Upper lobe of right lung (tissue), 1 donor: ENCODE results near the gene APOD. TPM values are rescaled to one million over a fixed set of nuclear protein-coding genes. Genes with fewer than 3 reads are reported as not detected.
A peak's percentile ranks its signal among the peaks of the same experiment; 100 is the strongest.

ENCODE experiments used
- ATAC-seq: fragments of 200-7000 bp; cut with Tn5 transposase; one replicate; pipeline ENCODE4 v1.9.1; 2020; ENCODE audit warnings: mild to moderate bottlenecking, moderate library complexity
- DNase-seq: peaks from one replicate; pipeline ENCODE4 v3.0.0-alpha.2; 2020
- H3K27ac ChIP-seq: fragments of 200-600 bp; one replicate; pipeline ENCODE4 v1.8.0; 2022
- H3K27me3 ChIP-seq: fragments of 200-600 bp; one replicate; pipeline ENCODE4 v1.8.0; 2022; ENCODE audit warnings: mild to moderate bottlenecking
- H3K36me3 ChIP-seq: fragments of 200-600 bp; one replicate; pipeline ENCODE4 v1.8.0; 2022
- H3K4me1 ChIP-seq: fragments of 200-600 bp; one replicate; pipeline ENCODE4 v1.8.0; 2022
- H3K4me3 ChIP-seq: fragments of 200-600 bp; one replicate; pipeline ENCODE4 v1.8.0; 2022; ENCODE audit warnings: mild to moderate bottlenecking
- H3K9me3 ChIP-seq: fragments of 200-600 bp; one replicate; pipeline ENCODE4 v1.8.0; 2022
- CTCF ChIP-seq: fragments of 200-600 bp; IDR thresholded peaks from one replicate; pipeline ENCODE4 v1.8.0; 2022; ENCODE audit warnings: antibody characterized with exemption
- intact Hi-C: fragments of 100-400 bp; cut with DNase I; formaldehyde crosslinking; loops from one replicate; pipeline ENCODE4 v1.11.0; 2022
- total RNA-seq: library from RNA; stranded (reverse); fragmentation: NEBNext Ultra II Directional; extraction: Animal tissue kit (Norgen Biotek cat#: 25700); gene quantifications from one replicate; pipeline ENCODE4 v1.2.1, GENCODE V29; 2021
- donor health status: DM: no; HTN: yes; CAD: no; lungs with severe emphysema.

Gene APOD
- total RNA-seq, 1 donor from 2014 or later = 59.4 TPM

- Histone ChIP-seq H3K36me3 (no peaks in the 10 kb centered on the region), H3K4me3 (no peak overlapping the region), H3K9me3 (no peaks in the 10 kb centered on the region), H3K27me3 (no peaks in the 10 kb centered on the region), H3K27ac (no peak overlapping the region), H3K4me1 (peaks cover 28% of the 10 kb centered on the region)
- no peak for TF ChIP-seq CTCF
- no peak for ATAC-seq
- intact Hi-C loops = no loop called here
- no peak for DNase-seq
Observed at GRCh38 chr3:195548501-195548900, 35.2 kb downstream of the APOD start.

- no peaks in the 10 kb centered on the region for H3K27me3 ChIP-seq
- no peaks in the 10 kb centered on the region for H3K36me3 ChIP-seq
- intact Hi-C loops = no loop called here
- H3K27ac ChIP-seq = no peak overlapping the region
- H3K9me3 ChIP-seq = no peaks in the 10 kb centered on the region
- TF ChIP-seq CTCF = no peak
- no peak overlapping the region for H3K4me3 ChIP-seq
- ATAC-seq (no peak), DNase-seq (no peak)
- peaks cover 28% of the 10 kb centered on the region for H3K4me1 ChIP-seq
Observed at GRCh38 chr3:195548006-195548405, 35.7 kb downstream of the APOD start.

GRCh38 chr3:195546130-195546560 lies 37.6 kb downstream of the APOD start:
- TF ChIP-seq CTCF = no peak

GRCh38 chr3:195544634-195545033 lies 39.1 kb downstream of the APOD start:
- Histone ChIP-seq H3K27ac (no peak overlapping the region), H3K36me3 (no peaks in the 10 kb centered on the region), H3K9me3 (no peaks in the 10 kb centered on the region), H3K27me3 (no peaks in the 10 kb centered on the region), H3K4me1 (peaks cover 40% of the 10 kb centered on the region), H3K4me3 (no peak overlapping the region)
- intact Hi-C loops = no loop called here
- no peak for TF ChIP-seq CTCF
- DNase-seq = no peak
- ATAC-seq = no peak

More at GRCh38 chr3:195546130-195546560, 37.6 kb downstream of the APOD start:
- Histone ChIP-seq H3K36me3 (no peaks in the 10 kb centered on the region), H3K27me3 (no peaks in the 10 kb centered on the region), H3K27ac (no peak overlapping the region), H3K9me3 (no peaks in the 10 kb centered on the region), H3K4me3 (no peak overlapping the region), H3K4me1 (peaks cover 36% of the 10 kb centered on the region)
- intact Hi-C loops = no loop called here
- DNase-seq (no peak), ATAC-seq (no peak)

- no peak for DNase-seq
- Histone ChIP-seq H3K9me3 (no peaks in the 10 kb centered on the region), H3K4me3 (no peak overlapping the region), H3K36me3 (no peaks in the 10 kb centered on the region), H3K27me3 (no peaks in the 10 kb centered on the region), H3K27ac (no peak overlapping the region), H3K4me1 (peaks cover 40% of the 10 kb centered on the region)
- no peak for ATAC-seq
- no peak for TF ChIP-seq CTCF
- intact Hi-C loops = no loop called here
Observed at GRCh38 chr3:195544230-195544536, 39.6 kb downstream of the APOD start.

GRCh38 chr3:195543500-195544229 lies 40.1 kb downstream of the APOD start:
- no peaks in the 10 kb centered on the region for H3K27me3 ChIP-seq
- no peaks in the 10 kb centered on the region for H3K9me3 ChIP-seq
- H3K27ac ChIP-seq = peak overlapping the region; percentile 96
- ATAC-seq = peak; percentile 2
- no peaks in the 10 kb centered on the region for H3K36me3 ChIP-seq
- H3K4me1 ChIP-seq = peaks cover 40% of the 10 kb centered on the region
- intact Hi-C loops = no loop called here
- TF ChIP-seq CTCF = no peak
- no peak for DNase-seq
- H3K4me3 ChIP-seq = peak overlapping the region; percentile 88
